GM12872 (cell line): ENCODE results near the gene EFNB2.

Source experiments
- CTCF ChIP-seq: IDR thresholded peaks from 3 replicates; pipeline ENCODE4 v1.5.1; 2011; ENCODE audit warnings: low read depth, mild to moderate bottlenecking, low read length, moderate library complexity; ENCODE audit not compliant: insufficient read depth

EFNB2 gene

GRCh38 chr13:106541826-106542225 is 6.4 kb upstream of the EFNB2 start:
- TF ChIP-seq CTCF = no peak

- no peak for TF ChIP-seq CTCF
Measured at GRCh38 chr13:106540613-106541012, 5.2 kb upstream of the EFNB2 start.

GRCh38 chr13:106537521-106537920 is 2.1 kb upstream of the EFNB2 start:
- TF ChIP-seq CTCF = no peak

GRCh38 chr13:106536244-106537034 is 977 bp upstream of the EFNB2 start:
- TF ChIP-seq CTCF = peak; percentile 98

GRCh38 chr13:106534639-106535551 is 567 bp downstream of the EFNB2 start:
- TF ChIP-seq CTCF = no peak

- TF ChIP-seq CTCF = no peak
Measured at GRCh38 chr13:106533943-106534638, 1.4 kb downstream of the EFNB2 start.
